Measurements from ENCODE around the gene UNC5B. TPM values are rescaled to one million over a fixed set of nuclear protein-coding genes. Genes with fewer than 3 reads are reported as not detected.
A peak's percentile ranks its signal among the peaks of the same experiment; 100 is the strongest.

The UNC5B gene
- total and polyA plus RNA-seq, 7 donors, result 1.4 to 12.7 (median 1.8) TPM

DNA sequence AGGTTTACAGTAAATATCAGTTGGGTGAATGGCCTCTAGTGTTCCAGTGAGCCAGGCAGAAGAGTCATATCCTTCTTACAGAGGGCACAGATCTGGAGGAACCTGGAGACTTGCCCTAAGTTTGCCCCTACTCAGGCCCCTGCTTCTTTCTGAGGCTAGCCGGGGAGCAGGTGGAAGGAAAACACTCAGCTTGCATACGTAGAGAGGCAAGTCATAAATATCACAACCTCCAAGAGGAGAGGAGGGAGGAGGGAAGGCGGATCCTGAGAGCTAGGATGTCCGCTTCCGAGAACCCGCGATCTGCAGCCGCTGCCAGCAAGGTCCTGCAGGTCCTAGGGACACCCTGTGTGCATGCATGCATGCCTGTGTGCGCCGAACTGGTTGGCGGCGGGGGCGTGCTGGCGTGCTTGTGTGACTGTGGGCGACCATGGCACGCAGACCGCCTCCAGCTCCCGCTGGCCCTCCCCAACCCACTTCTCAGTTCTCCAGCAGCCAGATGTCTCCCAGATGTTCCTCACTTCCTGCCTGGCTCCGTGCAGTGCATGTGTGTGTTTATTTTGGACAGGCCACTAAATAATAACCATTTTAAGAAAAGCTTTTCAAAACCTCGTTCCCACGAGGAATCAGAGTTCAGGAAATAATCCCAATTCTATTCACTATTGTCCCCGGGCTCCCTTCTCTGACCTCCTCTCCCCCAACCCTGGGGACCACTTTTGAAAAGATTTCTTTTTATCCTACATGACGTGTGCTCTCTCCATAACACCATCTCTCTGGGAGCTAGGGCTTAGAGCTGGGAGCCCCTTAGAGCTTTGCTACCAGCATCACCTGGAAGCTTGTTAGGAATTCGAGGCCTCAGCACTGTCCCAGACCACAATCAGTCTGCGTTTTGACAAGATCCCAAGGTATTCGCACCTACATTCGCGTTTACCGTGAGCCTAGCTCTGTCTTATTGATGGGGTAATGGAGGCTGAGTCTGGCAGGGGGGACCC lies 32.4 kb downstream of the UNC5B start:
- Histone ChIP-seq H3K27ac (peak overlapping the region in 3 of 4 donors; percentile 38 to 44 (median 42)), H3K27me3 (no peaks in the 10 kb centered on the region), H3K36me3 (no peaks in the 10 kb centered on the region), H3K4me3 (peak overlapping the region in 3 of 4 donors; percentile 31 to 35 (median 31)), H3K9me3 (no peaks in the 10 kb centered on the region), H3K4me1 (peaks cover 0 to 22% (median 20%) of the 10 kb centered on the region in 4 donors)
- DNase-seq, result peak; percentile 84
- WGBS, 2 donors, result 29 to 35% methylated on average over 29 of the region's 29 CpGs
- TF ChIP-seq POLR2A (IDR thresholded peaks at IDR 0.05) (no peak), EP300 (IDR thresholded peaks at IDR 0.05) (no peak), POLR2AphosphoS5 (IDR thresholded peaks at IDR 0.05) (peak; percentile 26 to 54 (median 48))
- TF ChIP-seq, protein P1, sequence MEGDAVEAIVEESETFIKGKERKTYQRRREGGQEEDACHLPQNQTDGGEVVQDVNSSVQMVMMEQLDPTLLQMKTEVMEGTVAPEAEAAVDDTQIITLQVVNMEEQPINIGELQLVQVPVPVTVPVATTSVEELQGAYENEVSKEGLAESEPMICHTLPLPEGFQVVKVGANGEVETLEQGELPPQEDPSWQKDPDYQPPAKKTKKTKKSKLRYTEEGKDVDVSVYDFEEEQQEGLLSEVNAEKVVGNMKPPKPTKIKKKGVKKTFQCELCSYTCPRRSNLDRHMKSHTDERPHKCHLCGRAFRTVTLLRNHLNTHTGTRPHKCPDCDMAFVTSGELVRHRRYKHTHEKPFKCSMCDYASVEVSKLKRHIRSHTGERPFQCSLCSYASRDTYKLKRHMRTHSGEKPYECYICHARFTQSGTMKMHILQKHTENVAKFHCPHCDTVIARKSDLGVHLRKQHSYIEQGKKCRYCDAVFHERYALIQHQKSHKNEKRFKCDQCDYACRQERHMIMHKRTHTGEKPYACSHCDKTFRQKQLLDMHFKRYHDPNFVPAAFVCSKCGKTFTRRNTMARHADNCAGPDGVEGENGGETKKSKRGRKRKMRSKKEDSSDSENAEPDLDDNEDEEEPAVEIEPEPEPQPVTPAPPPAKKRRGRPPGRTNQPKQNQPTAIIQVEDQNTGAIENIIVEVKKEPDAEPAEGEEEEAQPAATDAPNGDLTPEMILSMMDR (IDR thresholded peaks at IDR 0.05), result no peak
- intact Hi-C loops (cut with DNase I), result no loop called here

DNA sequence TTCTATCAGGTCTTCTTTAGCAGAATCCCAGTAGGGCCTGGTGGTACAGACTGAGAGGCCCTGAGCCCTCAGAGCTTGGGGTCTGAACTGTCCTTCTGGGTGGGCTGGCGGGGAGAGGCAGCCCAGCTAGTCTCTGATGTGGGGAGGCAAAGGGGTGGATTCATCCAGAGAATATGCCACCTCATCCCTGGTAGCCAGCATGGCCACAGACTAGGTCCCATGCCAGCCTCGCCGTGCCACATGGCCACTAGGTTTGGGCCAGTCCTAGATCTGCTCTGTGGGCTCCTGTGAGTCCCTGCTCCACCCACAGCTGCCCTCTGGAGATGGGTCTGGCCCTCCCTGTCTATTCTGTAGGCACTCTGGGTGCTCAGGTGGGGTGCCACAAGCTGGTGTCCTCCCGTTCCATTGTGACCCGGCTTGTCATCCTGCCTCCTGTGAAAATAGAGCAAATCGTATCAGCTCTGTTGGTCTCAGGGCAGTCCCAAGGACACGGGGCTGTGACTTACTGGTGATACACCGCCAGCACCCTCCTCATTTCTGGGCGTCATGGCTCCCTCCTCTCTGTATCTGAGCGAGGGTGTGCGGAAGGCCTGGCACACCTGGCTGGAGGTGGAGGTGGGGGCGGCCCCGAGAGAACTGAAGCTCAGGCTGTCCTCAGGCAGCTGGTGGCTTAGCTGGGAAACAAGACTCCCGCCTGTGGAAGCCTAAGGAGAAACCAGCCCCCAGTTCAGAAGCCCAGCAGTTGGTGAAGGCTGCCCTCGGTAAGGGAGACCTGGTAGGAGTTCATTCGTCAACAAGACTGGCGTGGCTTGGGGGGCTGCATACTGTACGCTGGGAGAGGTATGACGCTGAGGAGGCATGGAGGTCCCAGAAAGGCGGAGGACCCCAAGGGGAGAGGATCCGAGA lies 33.3 kb downstream of the UNC5B start:
- no peaks in the 10 kb centered on the region for H3K27me3 ChIP-seq
- no peaks in the 10 kb centered on the region for H3K36me3 ChIP-seq
- peaks cover 0 to 22% (median 20%) of the 10 kb centered on the region in 4 donors for H3K4me1 ChIP-seq
- peak; percentile 61 for DNase-seq
- no peaks in the 10 kb centered on the region for H3K9me3 ChIP-seq
- no peak overlapping the region for H3K4me3 ChIP-seq
- WGBS, 2 donors, result 82 to 92% methylated on average over 21 of the region's 21 CpGs
- TF ChIP-seq EP300 (IDR thresholded peaks at IDR 0.05) (no peak), POLR2A (IDR thresholded peaks at IDR 0.05) (no peak), POLR2AphosphoS5 (IDR thresholded peaks at IDR 0.05) (no peak)
- TF ChIP-seq, protein P1 (IDR thresholded peaks at IDR 0.05), result no peak
- intact Hi-C loops (cut with DNase I), result no loop called here
- peak overlapping the region in 3 of 4 donors; percentile 38 to 44 (median 42) for H3K27ac ChIP-seq

DNA sequence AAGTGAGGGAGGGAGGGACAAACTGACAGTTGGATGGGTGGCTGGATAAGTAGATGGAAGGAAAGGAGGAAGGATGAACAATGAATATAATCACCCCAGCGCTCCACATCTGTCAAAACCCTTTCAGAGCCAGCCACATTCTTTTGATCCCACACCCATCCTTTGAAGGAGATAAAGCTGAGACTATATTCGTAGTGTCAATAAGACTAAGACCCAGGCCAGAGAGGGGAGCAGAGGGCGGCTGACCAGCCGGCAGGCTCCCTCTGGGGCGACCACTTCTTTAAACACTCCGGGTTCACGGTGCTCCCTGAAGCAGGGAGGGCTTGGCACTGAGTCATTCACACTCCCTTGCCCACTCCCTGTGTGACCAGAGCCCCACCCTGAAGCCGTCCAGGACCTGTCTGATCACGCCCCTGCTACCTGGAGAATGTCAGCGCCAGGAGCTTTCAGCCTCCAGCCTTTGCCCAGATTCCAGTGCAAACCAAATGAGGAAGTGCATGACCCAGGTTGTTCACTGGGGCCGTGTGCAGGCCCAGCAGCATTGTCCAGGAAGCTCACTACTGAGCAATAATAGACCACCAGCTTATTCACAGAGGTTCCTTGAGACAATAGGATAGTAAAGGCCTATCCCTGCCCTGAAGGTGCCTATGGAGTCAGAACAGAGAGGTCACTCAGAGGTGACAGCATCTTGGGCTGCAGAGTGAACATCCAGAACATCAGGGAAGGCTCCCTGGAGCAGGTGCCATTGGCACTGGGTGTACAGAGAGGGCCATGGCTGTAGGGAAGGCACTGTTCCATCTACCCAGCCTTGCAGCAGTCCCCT lies 34.4 kb downstream of the UNC5B start:
- H3K4me1 ChIP-seq, result peaks cover 0 to 22% (median 16%) of the 10 kb centered on the region in 4 donors
- H3K9me3 ChIP-seq, result no peaks in the 10 kb centered on the region
- H3K27me3 ChIP-seq, result no peaks in the 10 kb centered on the region
- H3K36me3 ChIP-seq, result no peaks in the 10 kb centered on the region
- intact Hi-C loops (cut with DNase I), result no loop called here
- WGBS, 2 donors, result 10 to 60% methylated on average over 11 of the region's 11 CpGs
- peak in 1 of 2 donors; percentile 44 for TF ChIP-seq POLR2A (IDR thresholded peaks at IDR 0.05)
- no peak for TF ChIP-seq EP300 (IDR thresholded peaks at IDR 0.05)
- H3K4me3 ChIP-seq, result no peak overlapping the region
- H3K27ac ChIP-seq, result peak overlapping the region in 1 of 4 donors; percentile 18
- DNase-seq, result peak; percentile 60

DNA sequence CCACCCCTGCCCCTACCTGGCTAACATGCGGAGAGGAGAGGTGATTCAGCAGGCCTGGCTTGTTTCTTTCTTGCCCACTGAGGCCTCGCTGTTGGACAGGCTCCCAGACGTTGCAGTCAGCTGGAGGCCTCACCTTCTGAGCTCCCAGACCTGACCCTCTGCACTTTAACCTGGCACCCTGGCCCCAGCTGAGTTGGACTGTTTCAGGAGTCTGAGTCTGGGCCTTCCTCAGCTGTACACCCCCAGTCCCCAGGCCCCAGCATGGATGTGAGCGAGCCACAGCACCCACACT lies 35.0 kb downstream of the UNC5B start:
- TF ChIP-seq POLR2AphosphoS5 (IDR thresholded peaks at IDR 0.05) (no peak), POLR2A (IDR thresholded peaks at IDR 0.05) (no peak), EP300 (IDR thresholded peaks at IDR 0.05) (no peak)
- TF ChIP-seq, protein P1 (IDR thresholded peaks at IDR 0.05), result no peak
- no peaks in the 10 kb centered on the region for H3K36me3 ChIP-seq
- H3K27me3 ChIP-seq, result no peaks in the 10 kb centered on the region
- H3K4me1 ChIP-seq, result peaks cover 0 to 22% (median 14%) of the 10 kb centered on the region in 4 donors
- peak overlapping the region in 1 of 4 donors; percentile 18 for H3K27ac ChIP-seq
- no peak overlapping the region for H3K4me3 ChIP-seq
- no peak for DNase-seq
- no peaks in the 10 kb centered on the region for H3K9me3 ChIP-seq
- intact Hi-C loops (cut with DNase I), result no loop called here
- WGBS, 2 donors, result 54 to 83% methylated on average over 4 of the region's 4 CpGs

Measured in sigmoid colon (tissue), 7 donors.